PC-9 (cell line): ENCODE results near the gene DNMT3L.

Experiments
- EZH2 ChIP-seq: fragments of 200-600 bp; sonication (generic); IDR thresholded peaks from 2 replicates; pipeline ENCODE4 v1.8.0; 2017; ENCODE audit warnings: antibody characterized with exemption, low read depth
- TF ChIP-seq, protein P1 (sequence below): fragments of 200-600 bp; sonication (generic); conservative IDR thresholded peaks from 2 replicates; pipeline ENCODE4 v1.6.1; 2017; ENCODE audit warnings: mixed run types, antibody characterized with exemption, mild to moderate bottlenecking, moderate library complexity

DNA sequence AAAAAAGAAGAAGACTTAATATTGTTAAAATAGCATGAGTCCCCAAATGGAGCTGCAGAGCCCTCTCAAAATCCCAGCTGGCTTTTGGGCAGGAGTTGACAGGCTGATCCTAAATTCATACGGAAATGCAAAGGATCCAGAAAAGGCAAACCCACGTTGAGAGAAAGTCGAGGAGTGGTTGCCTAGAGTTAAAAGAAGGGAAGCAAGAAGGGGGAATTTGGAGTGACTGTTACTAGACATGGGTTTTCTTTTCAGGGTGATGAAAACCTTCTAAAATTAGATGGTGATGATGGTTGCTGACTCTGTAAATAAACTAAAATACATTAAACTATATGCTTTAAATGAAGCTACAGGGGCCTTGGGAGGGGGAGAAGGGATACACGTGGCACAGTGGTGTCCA, 1.6 kb downstream of the DNMT3L start:
- TF ChIP-seq, protein P1, sequence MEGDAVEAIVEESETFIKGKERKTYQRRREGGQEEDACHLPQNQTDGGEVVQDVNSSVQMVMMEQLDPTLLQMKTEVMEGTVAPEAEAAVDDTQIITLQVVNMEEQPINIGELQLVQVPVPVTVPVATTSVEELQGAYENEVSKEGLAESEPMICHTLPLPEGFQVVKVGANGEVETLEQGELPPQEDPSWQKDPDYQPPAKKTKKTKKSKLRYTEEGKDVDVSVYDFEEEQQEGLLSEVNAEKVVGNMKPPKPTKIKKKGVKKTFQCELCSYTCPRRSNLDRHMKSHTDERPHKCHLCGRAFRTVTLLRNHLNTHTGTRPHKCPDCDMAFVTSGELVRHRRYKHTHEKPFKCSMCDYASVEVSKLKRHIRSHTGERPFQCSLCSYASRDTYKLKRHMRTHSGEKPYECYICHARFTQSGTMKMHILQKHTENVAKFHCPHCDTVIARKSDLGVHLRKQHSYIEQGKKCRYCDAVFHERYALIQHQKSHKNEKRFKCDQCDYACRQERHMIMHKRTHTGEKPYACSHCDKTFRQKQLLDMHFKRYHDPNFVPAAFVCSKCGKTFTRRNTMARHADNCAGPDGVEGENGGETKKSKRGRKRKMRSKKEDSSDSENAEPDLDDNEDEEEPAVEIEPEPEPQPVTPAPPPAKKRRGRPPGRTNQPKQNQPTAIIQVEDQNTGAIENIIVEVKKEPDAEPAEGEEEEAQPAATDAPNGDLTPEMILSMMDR: no peak
- TF ChIP-seq EZH2: no peak
